ENCODE data around the gene EN1.

The EN1 gene

DNA sequence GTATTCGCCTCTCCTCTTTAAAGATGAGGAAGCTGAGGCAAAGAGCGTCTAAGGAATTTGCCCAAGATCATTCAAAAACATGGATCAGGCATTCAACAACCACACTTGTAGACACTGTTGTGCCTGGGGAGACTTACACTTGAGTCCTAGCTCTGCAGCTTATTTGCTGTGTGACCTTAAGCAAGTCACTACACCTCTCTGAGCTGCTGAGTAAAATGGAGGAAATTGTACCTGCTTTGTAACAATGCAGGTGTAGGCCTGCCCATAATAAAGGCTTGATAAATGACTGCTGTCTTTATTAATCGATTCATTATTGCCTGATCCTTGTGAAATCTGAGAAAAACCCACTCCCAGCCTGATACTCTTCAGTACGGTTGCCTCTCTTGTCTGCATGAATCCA is 30.8 kb downstream of the EN1 start:
- DNase-seq, result no peak

DNA sequence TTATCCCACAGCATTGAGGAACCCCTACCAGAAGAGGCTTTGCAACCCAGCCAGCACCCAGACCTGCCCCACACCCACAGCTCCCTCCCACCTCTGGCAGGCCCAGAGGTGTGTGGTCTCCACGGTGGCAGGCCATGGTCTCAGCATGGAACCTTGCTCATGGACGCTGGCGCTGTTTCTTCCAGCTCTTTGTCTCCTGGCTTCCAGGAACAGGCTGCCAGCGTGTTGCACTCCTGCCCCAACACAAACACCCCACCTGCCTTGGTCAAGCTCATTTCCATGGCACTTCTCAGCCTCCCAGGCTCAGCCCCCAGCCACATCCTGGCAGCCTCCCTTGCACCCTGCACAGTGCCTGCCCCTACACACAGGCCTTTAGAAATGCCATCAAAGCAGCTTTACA is 31.7 kb downstream of the EN1 start:
- DNase-seq, result no peak

DNA sequence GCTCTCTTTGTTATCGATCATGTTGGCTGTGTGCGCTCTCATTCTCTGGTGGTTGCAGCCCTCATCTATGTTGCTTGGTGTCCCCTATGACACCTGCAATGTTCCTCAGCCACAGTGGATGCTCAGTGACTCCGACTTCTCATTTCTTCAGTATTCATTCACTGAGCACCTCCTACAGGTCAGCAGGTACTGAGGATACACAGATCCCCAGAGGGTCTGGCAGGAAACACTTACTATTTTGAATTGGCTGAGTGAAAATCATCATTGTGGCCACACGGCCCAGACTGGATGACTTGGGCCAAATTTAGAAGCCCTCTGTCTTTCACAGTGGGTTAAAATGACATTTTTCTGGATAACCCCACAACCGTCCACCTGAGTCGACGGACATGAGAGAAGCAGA is 32.1 kb downstream of the EN1 start:
- DNase-seq, result no peak

DNA sequence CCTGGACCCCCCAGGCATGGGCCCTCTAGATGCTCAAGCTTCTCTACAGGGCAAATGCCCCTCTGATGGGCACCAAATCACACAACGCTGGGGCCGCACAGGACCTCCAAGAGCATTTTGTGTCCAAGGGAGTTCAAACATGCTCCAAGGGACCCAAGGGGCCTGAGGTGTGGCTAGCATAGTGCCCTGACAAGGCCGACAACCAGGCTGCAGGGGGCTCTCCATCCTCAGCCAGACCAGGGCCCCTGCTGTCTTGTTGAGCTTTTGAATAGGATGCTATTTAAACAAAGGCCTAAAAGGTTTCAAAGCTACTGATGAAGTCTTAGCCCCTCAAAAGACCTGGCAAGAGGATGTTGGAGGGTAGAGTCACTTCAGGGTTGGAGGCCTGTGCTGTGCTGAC is 33.1 kb downstream of the EN1 start:
- no peak for DNase-seq

DNA sequence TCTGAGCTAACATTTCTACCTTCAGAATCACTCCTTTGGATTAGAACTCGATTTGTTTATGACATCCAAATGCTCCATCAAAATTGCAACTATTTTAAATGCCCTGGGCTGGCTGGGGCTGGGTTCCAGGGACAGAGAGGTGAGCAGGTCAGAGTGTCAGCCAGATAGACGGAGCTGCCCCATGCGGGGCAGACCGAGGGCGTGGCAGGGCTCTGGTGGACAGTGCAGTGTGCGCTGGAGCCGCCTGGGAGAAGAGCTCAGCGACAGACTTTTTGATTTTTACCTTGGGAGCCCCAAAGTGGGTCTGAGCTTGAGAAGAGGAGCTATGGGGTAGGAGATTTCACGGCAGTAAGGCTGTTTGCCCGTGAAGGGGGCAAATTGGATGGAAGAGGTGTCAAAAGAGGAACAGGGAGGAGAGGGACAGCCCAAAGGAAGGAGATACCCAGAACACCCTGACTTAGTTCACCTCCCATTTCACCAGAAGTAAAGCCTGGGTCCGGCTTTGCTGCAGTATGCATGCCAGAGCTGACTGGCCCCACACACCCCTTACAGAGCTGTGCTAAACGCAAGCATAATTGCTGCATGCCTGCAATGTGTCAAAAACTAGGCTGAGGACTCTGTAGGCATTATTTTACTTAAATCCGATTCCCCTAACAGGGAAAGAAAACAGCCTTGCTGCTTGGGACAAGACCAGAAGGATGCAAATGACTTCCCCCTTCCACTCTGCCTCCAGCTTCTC is 33.7 kb downstream of the EN1 start:
- DNase-seq, result no peak

DNA sequence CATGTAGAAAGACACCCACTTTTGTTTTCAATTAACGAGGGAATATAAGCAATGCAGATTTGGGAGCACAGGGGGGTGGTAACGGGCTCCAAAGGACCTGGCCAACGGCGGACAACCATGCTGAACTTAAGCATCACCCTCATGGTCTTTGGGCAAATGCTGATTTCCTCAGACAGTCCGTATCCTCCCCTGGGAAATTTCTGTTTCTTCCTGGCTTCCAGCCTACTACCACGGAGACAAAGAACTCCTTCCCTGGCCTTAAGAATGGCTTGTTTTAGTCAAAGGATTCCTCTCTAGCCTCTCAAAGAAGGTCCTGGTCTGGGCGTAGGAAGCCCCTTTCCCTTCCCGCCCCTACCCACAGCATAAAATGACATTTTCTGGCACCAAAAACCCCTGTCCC is 34.3 kb downstream of the EN1 start:
- no peak for DNase-seq

DNA sequence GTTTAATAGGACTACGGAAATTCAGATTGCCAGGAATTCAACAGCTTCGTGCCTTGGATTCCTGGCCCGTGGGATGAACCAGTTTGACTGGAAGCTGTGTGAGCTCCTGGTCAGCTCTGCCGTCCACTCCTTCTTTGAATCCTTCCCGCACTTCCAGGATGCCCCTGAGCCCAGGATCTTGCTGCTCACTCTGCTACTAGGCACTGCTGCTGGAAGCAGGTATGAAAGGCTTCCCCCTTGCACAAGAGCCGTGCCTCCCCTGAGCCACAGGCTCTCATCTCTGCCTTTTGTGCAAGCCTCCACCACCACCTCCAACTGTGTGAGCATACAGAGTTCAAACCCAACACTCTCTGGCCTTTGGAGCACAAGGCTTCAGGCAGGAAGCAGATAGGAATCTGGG is 34.9 kb downstream of the EN1 start:
- DNase-seq, result no peak

DNA sequence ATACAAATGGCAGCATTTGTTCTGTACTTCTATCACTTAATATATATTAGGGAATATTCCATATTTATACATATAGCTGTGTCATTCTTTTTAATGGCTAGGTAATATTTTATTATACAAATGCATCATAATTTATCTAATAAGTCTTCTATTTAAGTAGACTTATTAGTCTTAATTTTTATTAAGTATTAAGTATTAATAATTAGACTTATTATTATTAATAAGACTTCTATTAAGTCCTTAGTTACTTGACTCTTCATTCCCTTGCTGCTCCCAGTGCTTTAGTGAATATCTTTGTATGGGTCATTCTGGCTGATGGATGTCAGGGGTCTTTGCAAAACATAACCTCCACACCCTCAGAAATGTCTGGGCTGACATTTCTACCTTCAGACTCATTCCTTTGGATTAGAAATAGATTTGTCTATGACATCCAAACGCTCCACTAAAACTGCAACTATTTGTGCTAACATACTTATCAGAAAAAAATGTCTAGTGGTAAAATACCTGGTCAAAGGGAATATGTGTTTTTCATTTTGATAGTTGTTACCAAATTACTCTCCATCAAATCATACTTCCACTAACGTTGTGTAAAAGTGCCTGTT is 35.8 kb downstream of the EN1 start:
- DNase-seq, result no peak

DNA sequence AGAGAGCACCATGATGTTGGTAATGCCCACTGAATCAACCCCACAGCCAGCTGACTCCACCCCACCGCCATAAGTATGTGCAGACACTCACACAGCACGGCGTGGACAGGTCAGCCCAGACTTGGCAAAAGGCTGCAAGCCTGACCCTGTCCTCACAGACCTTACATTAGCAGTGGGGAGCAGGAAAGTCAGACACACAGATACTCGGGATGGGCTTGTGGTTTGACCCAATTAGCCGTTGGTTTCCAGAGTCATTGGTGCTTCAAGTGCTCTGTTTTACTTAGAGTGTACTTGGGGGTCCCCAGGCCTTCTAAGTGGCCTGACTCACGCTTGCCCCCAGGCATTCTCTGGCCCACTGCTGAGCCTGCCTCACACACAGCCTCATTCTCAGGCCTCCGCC is 36.7 kb downstream of the EN1 start:
- no peak for DNase-seq

DNA sequence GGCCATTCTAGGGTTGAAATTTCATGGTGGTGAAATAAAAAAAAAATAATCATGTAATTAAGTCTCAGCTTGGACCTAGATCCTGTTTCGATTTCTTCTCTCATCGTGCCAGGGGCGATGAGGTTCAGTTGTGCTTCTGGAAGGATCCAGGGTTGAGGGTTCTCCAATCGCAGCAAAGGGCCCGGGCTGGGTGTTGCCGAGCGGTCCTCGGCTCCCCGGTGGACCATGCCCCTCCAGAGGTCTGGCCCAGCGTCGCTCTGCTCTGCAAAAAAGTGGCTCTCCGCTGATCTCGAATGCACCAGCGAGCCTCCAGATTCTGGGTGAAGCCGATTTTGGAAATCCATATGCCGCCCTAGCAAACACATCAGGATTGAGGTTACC is 39.0 kb downstream of the EN1 start:
- no peak for DNase-seq

DNA sequence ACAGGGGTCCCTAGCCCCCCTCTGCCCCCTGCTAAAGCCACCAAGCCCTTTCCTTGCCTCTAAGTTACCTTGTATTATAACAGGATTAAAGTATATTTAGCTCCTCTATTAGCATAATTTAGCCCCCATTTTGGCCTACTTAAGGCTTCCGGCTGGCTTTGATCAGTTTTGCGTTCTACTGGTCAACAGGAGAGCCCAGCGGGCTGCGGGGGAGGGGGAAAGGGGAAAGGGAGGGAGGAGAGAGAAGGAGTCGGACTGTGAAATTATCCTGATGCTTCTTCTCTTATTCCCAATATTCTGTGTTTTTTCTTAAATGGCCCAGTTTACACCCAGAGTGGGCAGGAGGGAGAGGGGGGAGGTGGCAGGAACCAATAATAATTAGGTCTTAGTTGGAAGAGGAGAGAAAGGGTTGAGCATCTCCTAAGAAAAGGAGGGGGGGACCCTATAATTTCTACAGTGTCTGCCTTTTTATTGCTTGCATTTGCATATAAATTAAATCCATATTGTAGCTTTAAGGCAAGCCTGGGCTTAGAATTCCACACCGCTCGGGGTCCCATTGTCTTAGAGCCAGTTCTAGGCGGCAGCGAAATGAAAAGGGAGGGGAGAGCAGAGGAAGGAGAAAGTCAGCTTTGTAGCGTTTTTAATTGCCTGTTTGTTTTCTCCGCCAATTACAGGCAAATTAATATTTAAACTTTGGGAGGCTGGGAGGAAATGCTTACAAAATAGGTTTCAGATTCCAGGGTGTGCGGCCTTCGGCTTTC is 39.6 kb downstream of the EN1 start:
- DNase-seq, result no peak

DNA sequence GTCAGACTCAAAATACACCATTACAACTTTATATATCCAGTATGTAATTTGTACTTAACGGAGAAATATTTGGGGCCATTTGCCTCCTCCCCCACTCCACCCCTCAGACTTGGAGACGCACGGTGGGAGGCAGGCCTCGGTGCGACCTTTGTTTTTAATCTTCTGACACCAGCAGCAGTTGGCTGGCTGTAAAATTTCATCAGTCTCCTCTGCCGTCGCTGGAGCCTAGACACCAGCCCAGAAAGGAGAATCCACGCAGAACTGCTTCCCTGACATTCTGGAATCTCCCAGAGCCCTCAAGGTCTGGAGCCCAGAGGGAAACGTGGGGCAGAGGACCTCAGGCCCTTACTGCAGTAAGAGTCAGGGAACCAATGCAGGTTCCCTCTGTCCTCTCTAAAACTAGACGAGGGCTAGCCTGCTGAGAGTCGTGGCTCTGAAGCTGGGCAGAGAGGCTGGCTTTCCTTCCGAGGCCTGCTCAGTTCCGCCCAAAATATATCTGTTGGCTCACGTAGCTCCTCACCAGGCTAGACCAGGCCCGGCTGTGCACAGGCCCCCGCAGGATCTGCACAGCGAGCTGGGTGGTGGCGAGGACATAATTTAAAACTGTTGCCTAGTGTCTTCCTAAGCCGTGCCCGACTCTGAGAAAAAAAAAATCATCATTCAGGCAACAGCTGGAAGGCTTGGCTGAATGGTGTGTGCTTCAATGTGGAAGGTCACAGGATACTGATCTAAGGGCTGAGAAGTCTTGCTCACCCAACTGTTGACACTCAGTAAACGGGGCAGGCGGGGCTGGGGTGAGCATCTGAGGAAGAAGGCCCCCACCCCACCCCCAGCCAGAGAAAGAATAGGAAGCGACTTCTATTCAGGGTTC is 40.4 kb downstream of the EN1 start:
- no peak for DNase-seq

DNA sequence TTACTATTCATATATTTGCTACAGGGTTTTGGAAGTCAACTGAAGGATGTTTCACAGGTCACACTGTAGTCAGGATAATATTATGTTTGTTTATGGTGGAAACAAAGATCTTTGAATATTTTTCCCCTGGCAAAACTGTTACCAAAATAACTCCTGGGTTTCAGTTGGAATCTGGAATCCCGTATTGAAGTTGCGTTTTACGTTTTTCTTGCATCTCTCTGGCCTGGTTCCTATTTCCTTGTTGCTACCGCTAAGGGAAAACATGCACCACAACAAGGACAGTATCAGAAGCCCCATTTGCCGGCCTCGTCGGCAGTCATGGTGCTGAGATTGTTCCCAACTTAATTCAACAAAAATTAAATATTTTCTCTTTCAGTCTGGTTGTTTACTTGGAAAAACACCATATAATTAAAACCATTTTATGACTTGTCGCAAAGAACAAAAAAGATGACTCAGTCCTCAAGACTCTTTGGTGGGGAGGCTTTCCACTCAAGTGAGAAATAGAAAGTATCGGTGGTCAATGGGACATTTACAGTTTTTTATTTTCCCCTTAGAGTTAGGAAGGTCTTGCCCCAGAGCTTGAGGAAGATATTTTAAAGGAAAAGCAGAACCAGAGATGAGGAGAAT is 42.3 kb downstream of the EN1 start:
- no peak for DNase-seq

DNA sequence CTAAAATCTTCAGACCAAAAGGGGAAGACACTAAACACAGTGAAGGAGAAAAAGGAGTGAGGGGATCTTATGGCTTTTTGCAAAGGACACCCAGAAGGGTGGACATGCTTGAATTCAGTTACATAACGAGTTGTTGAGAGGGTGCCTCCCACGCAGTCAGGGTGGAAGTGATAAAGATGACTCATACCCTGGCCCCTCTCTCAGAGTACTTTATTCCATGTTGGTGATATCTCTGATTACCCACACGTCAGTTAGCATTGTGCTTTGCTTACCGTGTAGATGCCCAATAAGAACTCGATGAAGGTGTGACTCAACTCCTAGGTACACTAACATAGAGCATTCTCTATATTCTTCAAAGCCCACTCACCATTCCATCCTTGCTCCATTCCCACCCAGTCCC is 44.4 kb downstream of the EN1 start:
- no peak for DNase-seq

DNA sequence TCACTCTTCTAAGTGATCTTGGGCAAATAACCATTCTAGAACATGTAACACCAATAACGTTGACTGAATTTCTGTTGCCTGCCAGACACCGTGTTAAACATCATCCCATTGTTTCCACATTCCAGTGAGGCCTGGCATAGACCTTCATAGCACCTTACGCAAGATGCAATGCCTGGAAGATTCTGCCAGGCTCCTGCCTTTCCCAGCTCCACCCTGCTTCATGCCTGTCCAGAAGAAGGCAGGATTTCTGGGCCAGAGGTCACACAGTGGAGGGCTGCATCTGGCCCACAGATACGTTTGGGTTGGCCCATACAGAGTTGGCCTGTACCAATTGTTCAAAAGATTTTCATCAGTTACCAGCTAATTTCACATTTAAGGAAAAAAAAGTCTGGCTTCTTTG is 46.3 kb downstream of the EN1 start:
- DNase-seq, result no peak

DNA sequence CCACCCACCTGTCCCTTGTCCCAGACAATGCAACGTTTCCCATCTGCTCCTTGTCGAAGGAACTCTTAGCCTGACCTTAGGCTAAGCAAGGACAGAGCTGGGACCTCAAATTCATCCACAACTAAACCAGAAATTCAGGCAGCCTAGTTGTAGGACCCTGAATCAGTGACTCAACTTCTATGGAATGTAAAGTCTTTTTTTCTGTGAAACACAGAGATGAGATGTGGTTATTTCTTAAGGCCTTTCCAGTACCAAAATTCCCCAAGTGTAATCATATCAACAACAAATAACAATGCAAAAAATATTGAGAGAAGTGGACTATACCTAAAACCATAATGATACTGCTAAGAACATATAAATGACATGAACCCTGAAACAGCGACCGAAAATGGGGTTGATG is 46.7 kb downstream of the EN1 start:
- DNase-seq, result no peak

DNA sequence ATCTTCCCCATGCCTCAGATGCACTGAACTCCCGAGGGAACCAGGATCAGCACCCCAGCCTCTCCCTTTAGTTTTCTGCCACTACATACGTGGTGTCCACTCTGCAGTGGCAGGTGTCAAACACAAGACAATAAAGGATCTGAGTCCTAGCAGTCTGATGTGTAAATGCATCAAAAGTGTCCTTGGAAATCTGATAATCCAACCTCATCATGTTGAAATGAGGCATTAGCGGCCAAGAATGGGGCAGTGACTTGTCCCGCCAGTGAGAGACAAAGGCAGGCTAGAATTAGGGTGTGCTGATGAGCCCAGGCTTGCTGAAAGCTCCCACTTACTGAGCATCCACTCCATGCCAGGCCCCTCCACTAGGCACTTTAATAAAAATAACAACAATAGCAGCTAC is 52.9 kb downstream of the EN1 start:
- no peak for DNase-seq
